HG02885 (cell line): ENCODE data around the gene FCRL6.

Experiments used
- ATAC-seq: cut with Tn5 transposase; IDR thresholded peaks from one replicate; pipeline ENCODE4 v1.9.1; 2021; ENCODE audit warnings: mild to moderate bottlenecking; ENCODE audit not compliant: unreplicated experiment, poor library complexity

FCRL6 gene

GRCh38 chr1:159859767-159860322, 57.7 kb downstream of the FCRL6 start:
- ATAC-seq, result no peak

- ATAC-seq, result no peak
Measured at GRCh38 chr1:159860456-159860855, 58.3 kb downstream of the FCRL6 start.

GRCh38 chr1:159861218-159861617, 59.1 kb downstream of the FCRL6 start:
- ATAC-seq, result no peak

- ATAC-seq, result no peak
Measured at GRCh38 chr1:159862031-159862430, 59.9 kb downstream of the FCRL6 start.

GRCh38 chr1:159862557-159862956, 60.4 kb downstream of the FCRL6 start, which contains the start of gene VSIG8:
TSS of gene VSIG8 (minus strand) at chr1:159862657. CDS start at chr1:159862521, 136 bp downstream.
- ATAC-seq, result no peak

- no peak for ATAC-seq
Measured at GRCh38 chr1:159864262-159864661, 62.1 kb downstream of the FCRL6 start.
